Mucosa of gallbladder (tissue), 1 donor: ENCODE measurements around the gene FLNB. TPM values are rescaled to one million over a fixed set of nuclear protein-coding genes. Genes with fewer than 3 reads are reported as not detected.

Source experiments
- DNase-seq: peaks from one replicate; pipeline ENCODE4 v3.0.0-alpha.2; 2020; ENCODE audit warnings: low spot score
- total RNA-seq: library from RNA; stranded (reverse); gene quantifications from one replicate; pipeline ENCODE4 v1.2.1, GENCODE V29; 2021
- donor health status: DM: no; HTN: no; CAD: no.

FLNB gene
- total RNA-seq, 1 donor from 2014 or later = 119 TPM

DNA sequence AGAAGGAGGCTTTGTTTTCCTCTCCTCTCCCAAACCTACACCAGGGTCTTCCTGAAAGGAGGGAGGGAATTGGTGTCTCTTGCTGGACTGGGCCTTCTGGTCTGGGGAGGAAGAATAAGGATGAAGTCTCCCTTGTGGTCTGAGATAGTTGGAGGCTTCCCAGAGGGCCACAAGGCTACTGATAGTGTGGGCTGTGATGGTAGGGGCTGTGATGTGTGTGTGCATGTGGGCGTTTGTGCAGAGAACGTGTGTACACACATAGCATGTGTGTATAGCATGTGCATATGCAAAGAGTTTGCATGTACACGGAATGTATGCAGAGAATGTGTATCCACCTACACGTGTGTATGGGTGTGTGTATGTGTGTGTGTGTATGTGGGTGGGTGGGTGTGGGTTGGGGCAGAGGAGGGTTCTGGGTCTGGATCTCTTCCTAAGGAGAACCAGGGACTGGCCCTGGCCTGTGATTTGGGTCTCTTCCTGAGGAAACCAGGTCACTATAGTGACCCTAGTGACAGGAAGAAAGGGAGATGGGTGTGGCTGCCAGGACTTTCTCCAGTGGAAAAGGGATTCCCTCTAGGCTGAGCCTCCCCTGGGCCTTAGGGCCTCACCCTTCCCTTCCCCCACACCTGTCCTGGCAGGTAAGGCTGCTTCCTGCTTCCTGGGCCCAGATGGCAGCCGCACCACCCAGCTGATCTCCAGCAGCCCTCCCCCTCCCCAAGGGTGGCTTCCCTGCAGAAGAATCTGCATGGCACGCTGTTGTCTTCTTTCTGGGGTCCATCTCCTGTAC is 1.7 kb downstream of the FLNB start:
- peak; percentile 77 for DNase-seq

DNA sequence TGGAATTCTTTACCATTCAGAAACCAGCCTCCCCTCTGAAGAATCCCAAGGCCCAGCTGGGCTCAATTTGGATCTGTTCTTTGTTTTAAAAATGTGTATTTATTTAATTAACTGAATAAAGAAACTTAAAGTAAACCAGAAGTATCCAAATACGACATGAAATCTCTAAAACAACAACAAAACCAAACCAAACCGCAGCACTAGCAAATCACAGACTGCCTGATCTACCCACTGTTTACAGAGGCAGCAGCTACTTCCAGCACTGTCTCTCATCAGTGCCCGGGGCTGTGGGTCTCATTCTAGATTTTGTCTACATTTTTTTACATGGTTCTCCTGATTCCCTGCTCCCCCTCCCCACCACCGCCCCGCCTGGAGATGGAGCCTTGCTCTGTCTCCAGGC is 2.3 kb downstream of the FLNB start:
- DNase-seq = no peak

DNA sequence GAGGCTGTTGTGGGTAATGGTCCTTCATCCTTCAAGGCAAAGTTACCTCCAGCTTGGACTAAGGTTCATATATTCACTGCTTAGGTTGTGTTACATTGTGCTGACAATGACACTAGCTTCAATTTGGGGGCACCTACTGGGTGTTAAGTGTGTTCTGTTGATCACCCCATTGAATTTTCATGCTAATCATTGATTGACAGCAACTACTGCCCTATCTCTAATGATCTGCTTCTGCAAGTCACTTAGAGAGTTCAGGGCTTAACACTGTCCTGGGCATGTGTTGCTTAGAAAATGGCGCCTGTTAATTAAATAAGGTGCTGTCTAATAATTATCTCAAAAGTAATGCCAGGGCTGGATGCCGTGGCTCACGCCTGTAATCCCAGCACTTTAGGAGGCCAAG is 3.4 kb downstream of the FLNB start:
- no peak for DNase-seq

DNA sequence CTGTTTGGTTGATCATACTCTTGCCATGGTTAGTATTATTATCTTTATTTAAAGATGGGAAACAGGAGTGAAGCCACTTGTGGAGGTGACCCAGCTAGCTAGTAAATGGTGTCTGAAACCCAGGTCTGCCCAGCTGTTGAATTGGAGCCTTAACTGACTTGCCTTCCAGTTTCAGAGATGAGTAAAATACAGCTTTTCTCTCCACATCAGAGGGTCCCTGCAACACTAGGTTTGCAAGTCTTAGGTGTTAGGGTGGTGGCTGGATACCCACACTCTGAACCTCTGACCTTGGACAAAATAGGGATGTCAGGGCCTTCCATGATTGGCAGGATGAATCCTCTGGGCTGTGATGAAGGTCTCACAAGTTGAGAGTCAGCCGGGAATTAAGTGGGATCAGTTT is 4.1 kb downstream of the FLNB start:
- DNase-seq = no peak

DNA sequence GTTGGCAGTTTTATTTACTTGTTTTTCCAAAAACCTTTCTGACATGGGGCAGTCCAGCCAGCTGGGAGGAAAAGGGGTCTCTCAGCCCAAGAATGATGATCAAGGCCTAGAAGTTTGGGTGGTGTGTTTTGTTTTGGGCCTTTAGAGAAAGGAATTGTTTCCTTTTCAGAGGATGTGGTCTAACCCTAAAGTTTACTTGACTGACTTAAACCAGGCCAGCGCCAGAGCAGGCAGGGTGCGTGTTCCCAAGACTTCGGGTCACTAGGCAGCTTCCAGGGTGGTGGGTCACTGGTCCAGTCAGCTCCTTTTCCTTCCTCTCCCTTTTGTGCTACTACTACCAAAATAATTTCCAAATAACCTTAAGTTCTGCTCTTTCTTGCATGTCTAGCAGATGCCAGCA is 4.9 kb downstream of the FLNB start:
- DNase-seq = no peak

DNA sequence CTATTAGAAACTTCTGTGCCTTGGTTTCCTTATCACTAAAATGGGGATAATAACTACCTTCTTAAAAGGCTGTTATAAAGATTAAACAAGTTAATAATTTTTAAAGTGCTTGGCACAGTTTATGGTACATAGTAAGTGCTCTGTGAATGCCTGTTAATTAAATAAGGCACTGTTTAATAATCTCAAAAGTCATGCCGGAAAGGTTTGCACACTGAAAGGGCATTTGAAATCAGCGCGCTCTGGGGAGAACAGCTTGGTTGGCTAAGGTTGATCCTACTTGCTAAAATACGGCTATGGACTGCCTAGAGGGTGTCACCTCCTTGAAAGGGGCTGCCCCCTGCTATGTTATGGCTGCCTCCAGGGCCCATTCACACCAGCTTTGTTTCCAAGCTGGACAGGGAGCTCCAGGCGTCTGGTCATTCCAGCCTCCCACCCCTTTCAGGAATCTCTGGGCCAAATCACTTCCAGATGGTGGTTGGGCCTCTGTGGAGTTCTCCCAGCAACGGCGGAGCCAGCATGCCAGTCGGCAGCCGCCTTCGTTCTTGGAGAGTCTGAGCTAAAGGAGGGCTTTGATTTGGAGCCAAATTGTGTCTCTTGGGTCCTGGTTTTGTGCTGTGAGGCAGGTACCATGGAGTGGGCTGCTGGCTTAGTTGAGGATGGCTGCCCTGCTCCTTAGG is 5.9 kb downstream of the FLNB start:
- no peak for DNase-seq

DNA sequence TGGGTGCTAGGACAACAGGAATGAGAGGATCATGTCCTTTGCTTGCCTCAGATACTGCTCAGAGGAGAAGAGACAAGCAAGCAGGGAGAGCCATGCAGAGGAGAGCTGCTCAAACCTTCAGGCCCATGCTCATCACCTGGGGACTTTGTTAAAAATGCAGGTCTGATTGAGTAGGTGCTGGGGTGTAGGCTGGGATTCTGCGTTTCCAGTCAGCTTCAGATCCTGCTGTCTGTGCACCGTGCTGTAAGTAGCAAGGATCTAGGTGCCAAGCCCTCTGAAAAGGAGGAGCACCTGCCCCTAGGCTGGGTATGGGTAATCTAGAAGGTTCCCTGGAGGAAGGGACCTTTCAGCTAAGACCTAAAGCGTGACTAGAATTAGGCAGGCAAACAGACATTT is 7.3 kb downstream of the FLNB start:
- DNase-seq = no peak

DNA sequence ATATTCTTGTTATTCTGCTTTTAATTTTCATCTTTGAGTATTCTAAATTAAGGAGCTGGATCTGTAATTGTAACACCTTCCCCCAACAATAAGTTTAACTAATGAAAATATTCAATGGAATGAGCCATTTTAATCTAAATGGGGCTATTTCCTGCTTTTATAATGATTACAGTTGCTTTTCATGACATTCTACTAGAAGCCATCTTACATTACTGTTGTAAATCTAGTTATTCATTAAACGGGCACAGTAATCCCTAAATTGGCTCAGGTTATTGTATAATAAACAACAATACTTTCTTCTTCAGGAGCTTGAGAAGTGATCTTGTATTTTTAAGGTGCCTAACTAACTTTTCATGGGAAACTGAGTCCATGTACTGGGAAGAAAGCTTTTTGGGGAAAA is 8.5 kb downstream of the FLNB start:
- DNase-seq = no peak

DNA sequence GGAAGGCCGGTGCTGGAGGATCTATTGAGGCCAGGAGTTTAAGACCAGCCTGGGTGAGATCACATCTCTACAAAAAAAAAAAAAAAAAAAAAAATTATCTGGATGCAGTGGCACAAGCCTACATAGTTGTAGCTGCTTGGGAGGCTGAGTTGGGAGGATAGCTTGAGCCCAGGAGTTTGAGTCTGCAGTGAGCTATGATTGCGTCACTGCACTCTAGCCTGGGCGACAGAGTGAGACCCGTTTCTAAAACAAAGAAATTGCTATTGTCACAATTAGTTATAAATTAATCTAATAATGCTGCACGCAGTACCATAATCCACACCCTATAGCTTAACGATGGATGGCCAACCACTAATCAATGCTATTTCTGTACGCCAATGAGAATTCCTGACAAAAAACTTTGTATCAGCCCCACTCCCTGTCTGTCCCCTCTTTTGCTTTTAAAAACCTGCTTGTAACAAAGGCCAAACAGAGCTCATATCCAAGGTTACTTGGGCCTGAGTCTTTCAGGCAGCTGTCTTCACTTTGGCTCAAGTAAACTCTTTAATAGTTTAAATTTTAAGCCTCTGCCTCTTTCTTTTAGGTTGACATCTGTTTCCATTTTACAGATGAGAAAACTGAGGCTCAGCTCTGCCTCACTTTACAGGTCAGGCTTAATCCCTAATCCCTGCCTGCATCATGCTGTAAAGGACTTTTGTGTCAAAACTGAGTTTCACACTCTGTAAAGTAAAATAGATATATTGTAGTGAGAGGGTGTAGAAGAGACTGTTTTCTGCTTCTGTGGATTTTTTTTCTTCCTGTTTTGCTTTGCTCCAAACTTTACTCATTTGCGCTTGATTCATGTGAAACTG is 10.9 kb downstream of the FLNB start:
- DNase-seq = no peak

DNA sequence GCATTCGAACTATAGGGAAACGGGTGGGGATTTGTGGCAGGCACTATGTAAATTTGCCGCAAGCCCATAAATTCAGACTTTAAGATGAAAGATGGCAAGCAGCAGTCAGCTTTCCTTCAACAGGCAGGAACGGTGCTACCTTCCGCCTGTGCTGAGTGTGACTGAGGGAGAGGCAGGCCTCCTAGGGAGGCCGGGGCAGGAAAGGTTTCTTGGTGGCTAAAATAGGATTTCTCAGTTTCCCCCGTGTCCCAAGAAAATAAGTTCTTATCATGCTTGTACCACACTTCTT is 12.5 kb downstream of the FLNB start:
- no peak for DNase-seq

DNA sequence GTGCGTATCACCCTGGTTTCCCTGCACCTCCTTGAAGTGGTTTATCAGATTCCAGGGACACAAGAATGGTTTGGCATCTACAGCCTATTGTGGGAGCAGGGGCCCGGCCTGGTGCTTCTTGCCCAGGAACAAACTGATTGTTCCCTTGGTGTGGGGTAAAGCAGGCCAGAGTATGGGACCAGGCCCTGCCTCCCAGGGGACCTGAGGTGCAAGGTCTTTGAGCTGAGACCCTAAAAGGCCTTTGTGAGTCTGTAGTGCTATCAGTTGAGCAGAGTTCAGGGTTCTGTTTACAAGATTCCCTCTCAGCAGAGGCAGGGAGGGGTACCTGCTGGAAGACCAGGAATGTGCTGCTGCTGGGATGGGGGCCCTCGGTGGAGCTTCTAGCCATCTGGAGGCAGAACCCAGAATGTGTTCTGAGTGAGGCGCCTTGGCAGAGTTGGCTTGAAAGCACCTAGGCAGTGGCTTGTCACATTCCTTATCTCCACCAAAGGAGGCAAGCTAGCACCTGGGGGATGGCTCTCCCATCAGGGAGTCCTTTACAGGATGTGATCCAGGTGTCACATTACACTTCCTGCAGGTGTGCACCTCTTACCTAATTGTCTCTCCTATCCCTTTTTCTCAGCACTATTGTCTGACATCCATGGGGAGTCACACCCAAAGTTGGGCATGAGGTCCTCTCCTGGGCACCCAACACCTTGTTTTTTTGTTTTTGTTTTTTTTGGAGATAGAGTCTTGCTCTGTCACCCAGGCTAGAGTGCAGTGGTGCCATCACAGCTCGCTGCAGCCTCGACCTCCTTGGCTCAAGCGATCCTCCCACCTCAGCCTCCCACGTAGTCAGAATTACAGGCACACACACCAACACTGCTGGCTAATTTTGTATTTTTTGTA is 13.1 kb downstream of the FLNB start:
- no peak for DNase-seq

DNA sequence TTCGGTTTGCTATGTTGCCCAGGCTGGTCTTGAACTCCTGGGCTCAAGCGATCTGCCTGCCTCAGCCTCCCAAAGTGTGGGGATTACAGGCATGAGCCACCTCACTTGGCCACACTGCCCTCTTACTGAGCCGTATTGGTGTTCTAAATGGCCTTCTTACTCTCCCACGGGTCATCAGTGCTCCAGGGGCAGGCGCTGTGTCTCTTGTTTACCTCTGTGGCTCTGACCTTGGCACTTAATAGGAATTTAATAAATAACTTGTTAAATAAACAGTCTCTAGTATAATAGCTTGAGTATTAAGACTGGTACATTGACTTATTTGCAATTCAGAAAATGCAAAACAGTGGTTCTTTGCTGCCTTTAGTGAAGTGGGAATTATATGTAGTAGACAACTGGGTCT is 13.7 kb downstream of the FLNB start:
- DNase-seq = no peak

DNA sequence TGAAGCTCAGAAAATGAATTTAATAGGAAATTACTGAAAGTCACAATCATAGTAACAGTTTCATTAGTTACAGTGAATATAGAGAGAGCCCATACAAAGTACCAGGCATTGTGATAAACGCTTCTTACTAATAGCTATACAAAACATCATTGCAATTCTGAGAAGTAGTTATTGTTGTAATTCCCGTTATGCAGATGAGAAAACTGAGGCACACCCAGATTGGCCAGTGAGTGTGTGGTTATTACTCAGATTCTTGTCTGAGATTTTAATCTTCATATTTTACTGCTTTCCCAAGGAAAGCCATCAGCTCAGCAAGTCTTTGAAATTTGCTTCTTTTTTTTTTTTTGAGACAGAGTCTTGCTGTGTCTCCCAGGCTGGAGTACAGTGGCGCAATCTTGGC is 14.3 kb downstream of the FLNB start:
- DNase-seq = no peak

DNA sequence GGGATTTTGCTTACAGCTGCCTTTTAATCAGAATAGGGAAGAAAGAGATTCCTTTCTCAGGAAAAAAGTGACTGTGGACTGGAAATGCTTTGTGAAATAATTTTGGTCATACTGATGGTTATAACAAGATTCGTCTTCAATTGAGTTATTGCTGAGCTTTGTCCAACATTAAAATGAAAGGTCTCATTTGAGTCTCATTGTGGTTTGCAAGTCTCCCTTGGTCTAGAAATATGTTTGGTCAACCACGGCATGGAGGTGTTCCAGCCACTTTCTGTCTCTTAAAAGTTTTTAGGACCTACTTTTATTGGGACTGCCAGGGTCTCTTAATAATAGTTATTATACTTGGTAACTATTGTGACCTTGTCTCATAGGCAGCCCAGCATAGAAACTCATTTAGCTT is 15.3 kb downstream of the FLNB start:
- DNase-seq = no peak

DNA sequence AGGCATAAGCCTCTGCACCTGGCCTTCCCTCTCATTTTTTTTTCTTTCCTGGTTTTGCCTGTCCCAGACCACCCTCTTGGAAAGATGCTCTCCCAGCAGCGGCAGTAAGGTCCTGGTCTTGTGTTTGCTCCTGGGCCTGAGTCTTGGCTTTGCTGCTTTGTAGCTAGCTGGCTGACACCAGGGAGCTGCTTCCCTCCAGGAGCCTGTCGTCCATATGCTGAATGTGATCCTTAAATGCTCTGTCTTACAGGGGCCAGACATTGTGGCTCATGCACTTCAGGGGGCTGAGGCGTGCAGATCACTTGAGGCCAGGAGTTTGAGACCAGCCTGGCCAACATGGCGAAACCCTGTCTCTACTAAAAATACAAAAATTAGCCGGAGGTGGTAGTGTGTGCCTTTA is 17.2 kb downstream of the FLNB start:
- no peak for DNase-seq

DNA sequence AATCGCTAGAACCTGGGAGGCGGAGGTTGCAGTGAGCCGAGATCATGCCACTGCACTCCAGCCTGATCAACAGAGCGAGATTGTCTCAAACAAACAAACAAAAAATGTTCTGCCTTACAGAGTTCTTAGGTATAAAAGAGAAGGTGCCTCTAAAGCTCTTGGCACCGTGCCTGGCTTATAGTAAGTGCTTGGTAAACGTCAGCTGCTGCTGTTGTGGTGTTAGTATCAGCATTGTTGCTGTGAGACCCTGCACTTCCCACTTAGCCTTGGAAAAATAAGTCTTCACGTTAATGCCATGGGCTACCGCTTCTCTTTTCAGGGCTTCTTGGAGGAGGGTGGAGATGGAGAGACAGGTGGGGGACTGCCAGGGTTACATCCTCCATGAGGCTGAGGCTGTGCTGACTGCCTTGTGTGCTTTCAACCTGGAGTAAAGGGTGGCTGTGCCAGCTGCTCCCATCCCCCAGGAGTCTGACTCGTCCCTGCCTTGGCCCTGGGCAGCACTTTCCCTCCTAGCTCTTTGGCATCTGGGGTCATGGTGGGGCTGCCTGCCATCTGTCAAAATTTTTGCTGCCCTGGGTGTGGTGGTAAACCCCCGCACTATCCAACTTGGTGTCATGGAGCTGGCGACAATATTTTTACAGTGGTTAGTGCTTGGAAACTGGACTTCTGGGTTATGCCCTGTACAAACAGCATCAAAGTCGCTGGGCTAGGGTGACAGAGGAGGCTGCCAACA is 17.8 kb downstream of the FLNB start:
- DNase-seq = no peak

DNA sequence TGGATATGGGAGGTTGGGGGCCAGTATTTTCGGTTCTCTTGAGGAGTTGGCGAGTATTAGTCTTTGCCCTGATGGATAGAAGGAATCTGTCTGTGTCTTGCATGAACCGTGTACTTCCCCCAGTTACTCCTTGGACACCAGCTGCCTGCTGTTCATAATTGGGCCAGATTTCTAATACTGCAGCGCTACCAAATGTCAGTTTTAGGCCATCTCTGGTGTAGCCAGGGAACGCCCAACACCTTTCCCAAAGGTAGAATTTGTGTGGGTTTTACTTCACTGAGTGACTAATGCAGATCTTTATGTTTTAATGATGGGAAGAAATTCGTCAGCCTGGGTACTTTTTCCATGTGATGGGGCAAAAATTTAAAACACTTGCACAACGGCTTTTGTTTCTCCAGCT is 18.4 kb downstream of the FLNB start:
- DNase-seq = no peak

DNA sequence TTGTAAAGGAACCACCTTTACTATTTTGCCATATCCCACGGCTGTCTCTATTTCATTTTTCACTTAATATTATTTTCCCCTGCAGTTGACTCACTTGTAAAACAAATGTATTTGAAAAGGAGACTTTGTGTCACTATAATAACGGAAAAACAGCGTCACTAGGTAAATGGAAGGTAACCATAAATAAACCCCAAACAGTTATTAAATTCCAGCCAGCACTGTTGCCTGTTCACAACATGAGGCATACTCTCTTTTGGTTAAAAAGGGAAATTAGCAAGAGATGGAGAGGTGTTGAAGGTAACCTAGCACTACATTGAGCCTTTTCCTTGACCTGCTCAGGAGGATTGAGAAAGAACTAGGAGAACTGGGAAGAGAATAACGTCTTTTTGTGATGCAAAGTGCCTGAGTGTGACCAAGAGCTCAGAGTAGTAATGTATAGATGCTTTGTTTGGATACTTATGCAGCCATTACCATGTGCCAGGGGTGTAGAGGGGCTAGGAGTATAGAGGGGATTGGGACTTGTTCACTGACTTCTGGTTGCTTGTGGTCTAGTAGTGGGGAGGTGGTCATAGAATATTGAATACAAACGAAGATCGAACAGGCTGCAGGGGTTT is 19.6 kb downstream of the FLNB start:
- DNase-seq = no peak

DNA sequence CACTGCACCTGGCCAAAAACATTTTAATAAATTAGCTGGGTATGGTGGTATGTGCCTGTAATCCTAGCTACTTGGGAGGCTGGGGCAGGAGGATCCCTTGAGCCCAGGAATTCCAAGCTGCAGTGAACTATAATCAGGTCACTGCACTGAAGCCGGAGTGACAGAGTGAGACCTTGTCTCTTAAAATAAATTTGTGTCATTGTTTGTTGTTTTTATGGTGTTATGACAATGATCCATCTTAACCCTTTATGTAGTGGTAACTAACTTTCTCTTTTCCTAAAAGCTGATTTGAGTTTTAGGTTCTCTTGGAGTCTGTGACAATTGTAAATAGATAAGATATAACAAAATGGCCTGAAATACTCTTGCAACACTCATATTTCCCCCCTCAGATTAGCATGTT is 20.7 kb downstream of the FLNB start:
- DNase-seq = no peak

DNA sequence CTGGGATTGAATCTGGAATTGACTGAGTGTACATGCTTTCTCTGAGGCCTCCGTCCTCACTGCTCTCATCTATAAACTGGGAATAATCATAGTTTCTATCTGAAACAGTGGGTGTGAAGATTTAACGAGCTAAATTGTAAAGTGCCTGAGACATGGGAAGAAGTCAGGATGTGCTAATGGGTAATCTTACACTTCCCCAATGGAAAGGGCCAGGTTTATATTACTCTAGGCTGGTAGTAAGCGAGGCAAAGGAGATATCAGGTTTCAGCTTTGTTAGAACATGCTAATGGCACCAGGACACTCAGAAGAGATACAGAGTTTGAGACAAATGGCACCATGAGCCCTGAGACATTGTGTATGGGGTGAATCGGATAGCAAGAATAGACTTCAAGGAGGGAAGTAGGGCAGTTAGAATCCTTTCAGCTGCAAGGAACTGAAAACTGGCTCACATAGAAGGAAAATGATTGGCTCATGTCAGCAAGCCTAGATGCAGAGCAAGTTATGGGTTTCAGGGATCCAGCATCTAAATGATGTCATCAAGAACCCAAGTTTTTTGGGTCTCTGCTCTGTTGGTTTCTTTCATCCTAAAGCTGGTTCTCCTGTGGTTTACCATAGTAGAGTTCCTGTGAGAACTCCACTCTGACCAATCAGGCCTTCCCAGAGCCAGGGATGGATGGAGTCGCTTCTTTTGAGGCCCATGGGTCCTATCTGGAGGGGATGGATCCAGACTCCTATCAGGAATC is 21.8 kb downstream of the FLNB start:
- no peak for DNase-seq
